Activated CD4-positive, alpha-beta T cell treated with anti-CD3 and anti-CD28 coated beads, Interleukin-2, amount 10 ng/mL, durations not matched to agents 7 days and 5 days (primary cell): ENCODE measurements around the gene DAGLB. TPM values are rescaled to one million over a fixed set of nuclear protein-coding genes. Genes with fewer than 3 reads are reported as not detected.
A peak's percentile ranks its signal among the peaks of the same experiment; 100 is the strongest.

Experiments
- CTCF ChIA-PET: fragments of 350-600 bp; sonication (Branson Sonifier 250); formaldehyde crosslinking; loops from one replicate; lab custom pipeline; 2021; ENCODE audit warnings: antibody characterized with exemption; lab: Charles Lee
- POLR2A ChIA-PET: fragments of 350-600 bp; sonication (Branson Sonifier 250); formaldehyde crosslinking; loops from one replicate; lab custom pipeline; 2021; ENCODE audit warnings: antibody characterized with exemption; lab: Charles Lee
- DNase-seq: peaks from one replicate; pipeline ENCODE4 v3.0.0-alpha.2; 2020
- H3K27ac Mint-ChIP-seq: one replicate; pipeline ENCODE4 v1.8.0; 2021; ENCODE audit warnings: mild to moderate bottlenecking, moderate library complexity, mixed read lengths
- H3K27me3 Mint-ChIP-seq: one replicate; pipeline ENCODE4 v1.8.0; 2021; ENCODE audit warnings: mixed read lengths
- H3K36me3 Mint-ChIP-seq: one replicate; pipeline ENCODE4 v1.8.0; 2021; ENCODE audit warnings: low read depth, mixed read lengths
- H3K4me1 Mint-ChIP-seq: one replicate; pipeline ENCODE4 v1.8.0; 2021; ENCODE audit warnings: mixed read lengths
- H3K4me3 Mint-ChIP-seq: one replicate; pipeline ENCODE4 v1.8.0; 2021; ENCODE audit warnings: mild to moderate bottlenecking, moderate library complexity, mixed read lengths
- H3K9me3 Mint-ChIP-seq: one replicate; pipeline ENCODE4 v1.8.0; 2021; ENCODE audit warnings: mixed read lengths
- total RNA-seq, 2 experiments: library from RNA; stranded (reverse); gene quantifications; one replicate each; pipeline ENCODE4 v1.2.3, GENCODE V29; 2021

The DAGLB gene
- total RNA-seq, 2 experiments from 2014 or later, result 18.3 to 22.4 TPM

DNA sequence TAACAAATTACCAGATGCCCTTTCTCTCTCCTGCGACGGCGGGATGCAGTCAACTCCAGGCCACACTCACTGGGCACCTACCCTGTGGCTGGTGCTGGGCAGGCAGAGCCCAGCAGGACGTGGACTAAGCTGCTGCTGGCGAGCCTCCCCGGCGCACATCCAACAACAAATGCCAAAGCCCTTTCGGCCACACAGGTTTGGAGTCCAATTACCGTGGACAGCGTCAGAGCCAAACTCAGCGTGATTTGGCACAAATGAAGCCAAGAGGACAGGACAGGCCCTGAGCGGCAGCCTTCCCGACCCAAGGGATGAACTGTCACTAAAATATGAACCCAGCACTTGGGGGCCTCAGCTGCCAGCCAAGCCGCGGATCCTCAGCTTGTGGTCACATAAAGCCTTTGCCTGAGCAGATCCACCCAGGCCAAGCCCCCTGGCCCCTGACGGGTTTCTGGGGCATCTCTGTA is 28.4 kb downstream of the DAGLB start:
- DNase-seq, result no peak
- Mint-ChIP-seq H3K4me3 (no peak overlapping the region), H3K27me3 (no peaks in the 10 kb centered on the region), H3K27ac (no peak overlapping the region), H3K36me3 (peaks cover 46% of the 10 kb centered on the region), H3K9me3 (no peaks in the 10 kb centered on the region), H3K4me1 (peaks cover 17% of the 10 kb centered on the region)
- ChIA-PET POLR2A (no interaction called here), CTCF (no interaction called here)

DNA sequence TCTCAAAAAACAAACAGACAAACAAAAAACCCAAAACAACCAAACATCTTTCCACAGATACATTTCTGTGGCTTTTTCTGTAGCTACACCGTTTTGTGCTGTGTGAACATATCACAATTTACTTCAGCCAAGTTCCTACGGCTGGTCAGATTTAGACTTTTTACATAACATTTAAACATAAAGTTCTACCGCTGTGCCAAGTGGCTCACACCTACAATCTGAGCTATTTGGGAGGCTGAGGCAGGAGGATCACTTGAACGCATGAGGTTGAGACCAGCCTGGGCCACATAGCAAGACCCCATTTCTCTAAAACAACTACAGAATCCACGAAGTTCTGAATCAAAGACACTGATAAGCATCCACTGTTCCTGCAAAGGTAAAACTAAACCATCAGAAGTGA is 30.3 kb downstream of the DAGLB start:
- ChIA-PET POLR2A (no interaction called here), CTCF (interaction anchor here (0.6 to 1.0 kb wide), 3 partner anchors 18 to 1113 kb away, joined by 3 to 4 read pairs (median 3); no protein-coding TSS in a partner anchor)
- DNase-seq, result no peak
- H3K27ac Mint-ChIP-seq, result peak overlapping the region; percentile 25
- no peaks in the 10 kb centered on the region for H3K27me3 Mint-ChIP-seq
- no peaks in the 10 kb centered on the region for H3K4me1 Mint-ChIP-seq
- no peak overlapping the region for H3K4me3 Mint-ChIP-seq
- peaks cover 50% of the 10 kb centered on the region for H3K36me3 Mint-ChIP-seq
- H3K9me3 Mint-ChIP-seq, result no peaks in the 10 kb centered on the region

DNA sequence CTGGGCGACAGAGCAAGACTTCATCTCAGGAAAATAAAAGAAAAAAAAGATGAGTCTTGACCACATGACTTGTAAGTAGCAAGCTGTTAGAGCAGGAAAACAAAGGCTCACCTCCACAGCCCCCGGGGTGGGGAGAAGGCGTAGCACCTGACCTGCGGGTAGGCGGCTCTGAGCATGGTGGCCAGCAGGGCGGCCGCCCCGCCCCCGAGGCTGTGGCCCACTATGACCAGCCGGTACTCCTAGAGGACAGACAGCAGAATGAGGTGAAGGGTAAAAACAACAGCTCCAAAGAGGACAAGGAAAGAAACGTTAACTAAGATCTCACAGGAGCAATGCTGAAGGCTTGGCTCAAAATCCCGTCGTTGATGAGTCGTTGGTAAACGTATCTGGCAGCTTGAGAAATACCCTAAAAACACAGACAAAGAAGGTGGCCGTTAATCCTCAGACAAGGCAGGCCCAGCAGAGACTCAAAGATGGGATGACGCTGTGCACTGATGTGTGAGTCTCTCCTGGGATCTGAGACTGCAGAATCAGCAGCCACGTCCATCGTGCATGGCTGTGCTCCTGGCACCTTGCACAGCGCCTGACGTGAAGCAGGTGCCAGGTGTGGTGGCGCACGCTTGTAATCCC is 31.1 kb downstream of the DAGLB start:
- H3K27ac Mint-ChIP-seq, result no peak overlapping the region
- DNase-seq, result no peak
- no peaks in the 10 kb centered on the region for H3K9me3 Mint-ChIP-seq
- no peak overlapping the region for H3K4me3 Mint-ChIP-seq
- H3K4me1 Mint-ChIP-seq, result no peaks in the 10 kb centered on the region
- ChIA-PET CTCF (interaction anchor here (1.0 kb wide), 1 partner anchor 20 kb away, joined by 3 read pairs; no protein-coding TSS in a partner anchor), POLR2A (no interaction called here)
- H3K36me3 Mint-ChIP-seq, result peaks cover 54% of the 10 kb centered on the region
- H3K27me3 Mint-ChIP-seq, result no peaks in the 10 kb centered on the region

DNA sequence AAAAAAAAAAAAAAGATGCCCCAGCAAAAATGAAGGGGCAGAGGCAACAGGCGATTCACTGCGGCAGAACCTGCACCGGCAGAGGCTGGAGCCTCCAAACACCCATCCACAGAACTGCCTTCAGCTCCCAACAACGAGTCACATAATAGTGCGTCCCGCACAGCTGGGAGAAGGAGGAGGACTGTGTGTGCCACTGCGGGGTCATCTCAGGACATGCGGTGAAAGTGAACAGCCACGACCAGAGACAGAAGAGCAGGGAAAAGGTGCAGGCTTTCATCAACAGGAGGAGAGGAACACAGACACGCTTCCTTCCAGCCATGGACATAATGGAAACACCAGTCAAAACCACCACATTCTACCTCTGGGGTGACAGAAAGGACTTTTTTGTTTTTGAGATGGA is 34.1 kb downstream of the DAGLB start:
- H3K4me1 Mint-ChIP-seq, result no peaks in the 10 kb centered on the region
- H3K9me3 Mint-ChIP-seq, result no peaks in the 10 kb centered on the region
- DNase-seq, result no peak
- H3K27me3 Mint-ChIP-seq, result no peaks in the 10 kb centered on the region
- H3K36me3 Mint-ChIP-seq, result peaks cover 53% of the 10 kb centered on the region
- no peak overlapping the region for H3K27ac Mint-ChIP-seq
- POLR2A ChIA-PET, result no interaction called here
- CTCF ChIA-PET, result interaction anchor here (0.7 kb wide), 1 partner anchor 123 kb away, joined by 3 read pairs; no protein-coding TSS in a partner anchor
- H3K4me3 Mint-ChIP-seq, result no peak overlapping the region

DNA sequence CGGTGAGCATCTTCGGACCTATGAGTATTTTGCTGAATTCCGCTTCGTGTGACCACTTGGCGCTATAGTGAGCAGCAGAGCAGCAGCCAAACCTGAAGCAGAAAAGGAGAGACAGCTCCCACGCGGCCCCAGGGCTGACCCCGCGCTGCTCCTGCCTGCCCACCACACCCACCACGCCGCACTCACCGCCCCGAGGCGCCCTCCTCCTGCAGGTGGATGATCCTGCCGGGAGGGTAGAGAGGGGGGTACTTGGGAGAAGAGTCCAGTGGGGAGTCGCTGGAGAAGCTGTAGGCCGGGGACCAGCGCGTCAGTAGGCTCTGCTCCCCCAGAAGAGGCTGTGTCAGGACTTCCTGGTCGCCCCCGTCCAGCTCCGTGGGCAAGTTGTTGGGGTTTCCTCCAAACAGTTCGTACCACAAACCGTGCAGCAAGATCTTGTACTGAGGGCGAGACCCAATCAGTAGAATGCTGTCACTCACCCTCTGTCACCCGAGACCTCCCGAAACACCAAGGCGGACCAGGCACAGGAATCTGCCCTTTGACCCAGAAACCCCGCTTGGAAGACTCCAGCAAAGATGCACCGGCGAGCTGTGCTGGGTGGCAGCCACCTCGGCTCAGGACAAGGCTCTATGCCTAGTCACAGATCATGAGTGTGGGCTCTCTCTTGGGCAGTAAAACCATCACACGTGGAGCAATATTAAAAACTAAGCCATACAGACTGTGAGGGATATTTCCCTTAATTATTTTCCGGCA is 37.6 kb downstream of the DAGLB start:
- POLR2A ChIA-PET, result no interaction called here
- Mint-ChIP-seq H3K9me3 (no peaks in the 10 kb centered on the region), H3K4me3 (no peak overlapping the region), H3K27me3 (no peaks in the 10 kb centered on the region), H3K4me1 (no peaks in the 10 kb centered on the region), H3K27ac (no peak overlapping the region), H3K36me3 (peaks cover 54% of the 10 kb centered on the region)
- CTCF ChIA-PET, result interaction anchor here (0.5 to 1.2 kb wide), 3 partner anchors 11 to 14 kb away, joined by 3 to 4 read pairs (median 3); no protein-coding TSS in a partner anchor
- DNase-seq, result no peak

DNA sequence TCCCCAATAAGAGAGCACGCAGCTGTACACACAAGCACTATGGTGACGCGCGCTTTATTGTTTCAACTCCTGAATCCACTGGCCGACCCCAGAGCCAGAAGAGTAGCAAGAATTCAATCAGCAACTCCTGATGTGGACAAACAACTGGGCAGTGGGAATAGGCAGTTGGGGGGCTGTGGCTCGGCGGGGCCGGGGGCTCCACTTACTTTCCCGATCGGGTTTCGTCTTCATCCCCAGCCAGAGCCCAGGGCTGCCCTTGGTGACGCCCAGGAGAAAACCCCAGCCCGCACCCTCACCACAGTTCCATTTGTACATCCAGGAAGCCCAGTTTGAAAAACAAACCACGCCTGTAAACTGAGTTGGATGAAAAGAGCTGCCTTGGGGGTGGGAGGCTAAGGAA is 38.7 kb downstream of the DAGLB start:
- H3K9me3 Mint-ChIP-seq, result no peaks in the 10 kb centered on the region
- ChIA-PET POLR2A (no interaction called here), CTCF (interaction anchor here (1.2 kb wide), 1 partner anchor 10 kb away, joined by 3 read pairs; no protein-coding TSS in a partner anchor)
- no peak for DNase-seq
- H3K27me3 Mint-ChIP-seq, result no peaks in the 10 kb centered on the region
- no peak overlapping the region for H3K4me3 Mint-ChIP-seq
- peak overlapping the region; percentile 13 for H3K27ac Mint-ChIP-seq
- no peaks in the 10 kb centered on the region for H3K4me1 Mint-ChIP-seq
- peaks cover 50% of the 10 kb centered on the region for H3K36me3 Mint-ChIP-seq

DNA sequence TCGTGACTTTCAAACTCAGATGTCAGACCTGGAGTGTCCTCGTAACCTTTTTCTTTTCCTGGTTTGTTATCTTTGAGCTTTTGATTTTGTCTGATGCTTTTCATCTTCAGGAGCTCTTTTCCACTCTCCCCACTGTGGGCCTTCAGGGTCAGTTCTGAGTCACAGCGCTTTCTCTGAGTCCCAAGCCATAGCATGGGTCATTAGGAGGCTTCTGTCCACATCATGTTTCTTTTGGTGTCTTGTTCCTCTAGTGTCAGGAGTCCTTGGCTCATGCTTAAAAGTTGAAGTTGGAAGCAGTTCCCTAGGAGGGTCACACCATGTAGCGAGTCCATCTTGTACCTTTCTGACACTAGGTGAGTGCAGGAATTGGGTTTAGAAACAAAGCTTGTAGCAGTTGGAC is 40.3 kb downstream of the DAGLB start:
- H3K27ac Mint-ChIP-seq, result no peak overlapping the region

DNA sequence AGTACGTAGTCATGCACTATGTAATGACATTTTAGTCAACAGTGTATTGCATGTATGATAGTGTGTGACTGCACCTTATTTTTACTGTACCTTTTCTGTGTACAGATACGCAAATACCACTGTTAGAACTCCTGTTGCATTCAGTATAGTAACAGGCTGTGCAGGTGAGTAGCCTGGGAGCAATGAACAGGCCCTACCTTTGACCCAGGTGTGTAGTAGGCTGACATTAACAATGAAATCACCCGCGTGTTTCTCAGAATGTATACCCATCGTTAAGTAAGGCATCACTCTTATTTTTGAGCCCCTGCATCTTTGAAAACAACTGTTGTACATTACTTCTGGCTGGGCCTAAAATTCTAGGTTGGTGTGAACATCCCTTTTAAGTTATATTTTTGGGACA is 41.6 kb downstream of the DAGLB start:
- Mint-ChIP-seq H3K27me3 (no peaks in the 10 kb centered on the region), H3K4me1 (no peaks in the 10 kb centered on the region), H3K4me3 (no peak overlapping the region), H3K9me3 (no peaks in the 10 kb centered on the region), H3K36me3 (peaks cover 53% of the 10 kb centered on the region), H3K27ac (peak overlapping the region; percentile 11)
- no peak for DNase-seq
- CTCF ChIA-PET, result interaction anchor here (0.8 kb wide), 1 partner anchor 17 kb away, joined by 3 read pairs; no protein-coding TSS in a partner anchor
- POLR2A ChIA-PET, result no interaction called here

More for the DNA sequence above, 40.3 kb downstream of the DAGLB start:
- H3K4me1 Mint-ChIP-seq, result no peaks in the 10 kb centered on the region
- no peak overlapping the region for H3K4me3 Mint-ChIP-seq
- no peak for DNase-seq
- H3K36me3 Mint-ChIP-seq, result peaks cover 52% of the 10 kb centered on the region
- no peaks in the 10 kb centered on the region for H3K27me3 Mint-ChIP-seq
- no peaks in the 10 kb centered on the region for H3K9me3 Mint-ChIP-seq
- CTCF ChIA-PET, result interaction anchor here (1.7 kb wide), 1 partner anchor 8 kb away, joined by 8 read pairs; no protein-coding TSS in a partner anchor
- POLR2A ChIA-PET, result no interaction called here

DNA sequence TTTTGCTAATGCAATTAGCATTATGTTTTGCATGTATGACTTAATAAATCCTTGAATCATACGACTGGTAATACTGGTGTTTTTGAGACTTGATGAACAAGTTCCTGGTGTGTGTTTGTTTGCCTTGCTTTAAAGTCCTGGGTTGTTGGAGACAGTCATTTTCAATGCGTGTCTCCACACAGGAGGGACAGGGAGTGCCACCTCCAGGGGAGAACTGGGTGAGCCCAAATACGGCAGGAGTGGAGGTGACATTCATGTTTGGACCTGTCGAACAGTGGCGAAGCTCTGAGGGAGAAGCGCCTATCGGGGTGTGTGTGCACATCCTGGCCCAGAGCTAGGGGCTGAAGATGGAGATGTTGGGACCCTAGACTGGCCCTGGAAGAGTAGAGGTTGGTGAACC is 43.8 kb downstream of the DAGLB start:
- CTCF ChIA-PET, result interaction anchor here (1.4 kb wide), 1 partner anchor 19 kb away, joined by 4 read pairs; no protein-coding TSS in a partner anchor
- no peak overlapping the region for H3K27ac Mint-ChIP-seq
- peaks cover 46% of the 10 kb centered on the region for H3K36me3 Mint-ChIP-seq
- no peak overlapping the region for H3K4me3 Mint-ChIP-seq
- DNase-seq, result no peak
- POLR2A ChIA-PET, result no interaction called here
- H3K27me3 Mint-ChIP-seq, result no peaks in the 10 kb centered on the region
- peaks cover 7% of the 10 kb centered on the region for H3K4me1 Mint-ChIP-seq
- H3K9me3 Mint-ChIP-seq, result no peaks in the 10 kb centered on the region

DNA sequence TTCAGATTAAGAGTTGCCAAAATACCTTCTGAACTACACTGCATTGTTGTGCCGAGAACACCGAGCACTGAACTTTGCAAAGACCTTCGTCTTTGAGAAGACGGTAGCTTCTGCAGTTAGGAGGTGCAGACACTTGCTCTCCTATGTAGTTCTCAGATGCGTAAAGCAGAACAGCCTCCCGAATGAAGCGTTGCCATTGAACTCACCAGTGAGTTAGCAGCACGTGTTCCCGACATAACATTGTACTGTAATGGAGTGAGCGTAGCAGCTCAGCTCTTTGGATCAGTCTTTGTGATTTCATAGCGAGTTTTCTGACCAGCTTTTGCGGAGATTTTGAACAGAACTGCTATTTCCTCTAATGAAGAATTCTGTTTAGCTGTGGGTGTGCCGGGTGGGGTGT is 45.0 kb downstream of the DAGLB start:
- Mint-ChIP-seq H3K27ac (no peak overlapping the region), H3K36me3 (peaks cover 40% of the 10 kb centered on the region), H3K4me3 (no peak overlapping the region), H3K9me3 (no peaks in the 10 kb centered on the region), H3K27me3 (no peaks in the 10 kb centered on the region), H3K4me1 (peaks cover 13% of the 10 kb centered on the region)
- CTCF ChIA-PET, result interaction anchor here (0.6 to 1.2 kb wide), 2 partner anchors 44 to 117 kb away, joined by 3 read pairs; no protein-coding TSS in a partner anchor
- no peak for DNase-seq
- POLR2A ChIA-PET, result interaction anchor here (0.6 kb wide), 1 partner anchor 11 kb away, joined by 3 read pairs; no protein-coding TSS in a partner anchor

DNA sequence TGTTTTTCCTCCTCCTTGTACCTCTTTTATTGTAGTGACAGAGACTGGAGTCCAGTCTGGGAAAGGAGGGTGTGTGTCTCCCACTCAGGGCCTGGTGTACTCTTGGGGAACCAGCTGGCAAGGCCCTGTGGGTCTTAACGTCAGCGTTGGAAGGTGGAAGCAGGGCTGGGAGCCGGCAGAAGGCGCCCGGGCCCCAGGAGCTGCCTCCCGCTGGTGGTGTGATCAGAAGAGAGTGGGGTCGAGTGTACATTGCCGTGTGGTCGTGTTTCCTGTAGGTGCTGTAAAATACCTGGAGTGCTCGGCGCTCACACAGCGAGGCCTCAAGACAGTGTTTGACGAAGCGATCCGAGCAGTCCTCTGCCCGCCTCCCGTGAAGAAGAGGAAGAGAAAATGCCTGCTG is 45.7 kb downstream of the DAGLB start:
- Mint-ChIP-seq H3K4me1 (peaks cover 13% of the 10 kb centered on the region), H3K36me3 (peaks cover 35% of the 10 kb centered on the region), H3K9me3 (no peaks in the 10 kb centered on the region), H3K27ac (no peak overlapping the region), H3K4me3 (no peak overlapping the region), H3K27me3 (no peaks in the 10 kb centered on the region)
- DNase-seq, result no peak
- ChIA-PET POLR2A (no interaction called here), CTCF (interaction anchor here (0.6 kb wide), 1 partner anchor 21 kb away, joined by 4 read pairs; no protein-coding TSS in a partner anchor)

DNA sequence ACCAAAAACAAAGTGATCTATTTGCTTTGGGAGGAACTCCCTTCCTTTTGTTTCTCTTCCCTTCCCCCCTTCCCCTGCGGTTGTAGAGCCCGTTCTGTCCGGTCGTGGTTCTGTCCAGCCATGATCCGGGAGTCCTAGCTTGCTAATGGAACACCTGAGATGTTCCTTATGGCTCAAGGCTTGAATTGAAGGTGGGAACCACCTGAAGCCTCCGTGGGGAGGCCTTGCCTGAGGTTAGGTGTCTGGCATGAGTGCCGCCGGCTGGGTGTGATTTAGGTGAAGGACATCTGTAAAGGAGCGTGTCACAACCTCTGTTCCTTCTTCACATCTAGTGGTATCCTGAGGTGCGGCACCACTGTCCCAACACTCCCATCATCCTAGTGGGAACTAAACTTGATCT is 46.2 kb downstream of the DAGLB start:
- peaks cover 35% of the 10 kb centered on the region for H3K36me3 Mint-ChIP-seq
- ChIA-PET POLR2A (no interaction called here), CTCF (interaction anchor here (0.6 kb wide), 1 partner anchor 22 kb away, joined by 4 read pairs; no protein-coding TSS in a partner anchor)
- no peaks in the 10 kb centered on the region for H3K27me3 Mint-ChIP-seq
- H3K4me3 Mint-ChIP-seq, result no peak overlapping the region
- H3K27ac Mint-ChIP-seq, result peak overlapping the region; percentile 19
- no peaks in the 10 kb centered on the region for H3K9me3 Mint-ChIP-seq
- no peak for DNase-seq
- peaks cover 13% of the 10 kb centered on the region for H3K4me1 Mint-ChIP-seq
